HUES48 (cell line): Measurements from ENCODE around the gene TANC2.

Source experiments
- H3K27ac ChIP-seq: one replicate; pipeline ENCODE4 v1.7.0; 2013; ENCODE audit warnings: low read depth, low read length, inconsistent platforms
- H3K27me3 ChIP-seq: 2 replicates; pipeline ENCODE4 v1.6.1; 2013; ENCODE audit warnings: mild to moderate bottlenecking, low read length; ENCODE audit not compliant: control insufficient read depth, insufficient read depth
- H3K36me3 ChIP-seq: 2 replicates; pipeline ENCODE4 v1.6.1; 2013; ENCODE audit warnings: low read length; ENCODE audit not compliant: control insufficient read depth, insufficient read depth
- H3K4me1 ChIP-seq: 2 replicates; pipeline ENCODE4 v1.6.1; 2013; ENCODE audit warnings: mild to moderate bottlenecking, low read length; ENCODE audit not compliant: control insufficient read depth, insufficient read depth
- H3K4me3 ChIP-seq: 2 replicates; pipeline ENCODE4 v1.5.1; 2013; ENCODE audit warnings: mild to moderate bottlenecking, low read depth, low read length
- H3K9ac ChIP-seq: 2 replicates; pipeline ENCODE4 v1.6.1; 2013; ENCODE audit warnings: mild to moderate bottlenecking, low read depth, low read length, moderate library complexity
- H3K9me3 ChIP-seq: 2 replicates; pipeline ENCODE4 v1.6.1; 2013; ENCODE audit warnings: low read length; ENCODE audit not compliant: control insufficient read depth, insufficient read depth

Gene TANC2

DNA sequence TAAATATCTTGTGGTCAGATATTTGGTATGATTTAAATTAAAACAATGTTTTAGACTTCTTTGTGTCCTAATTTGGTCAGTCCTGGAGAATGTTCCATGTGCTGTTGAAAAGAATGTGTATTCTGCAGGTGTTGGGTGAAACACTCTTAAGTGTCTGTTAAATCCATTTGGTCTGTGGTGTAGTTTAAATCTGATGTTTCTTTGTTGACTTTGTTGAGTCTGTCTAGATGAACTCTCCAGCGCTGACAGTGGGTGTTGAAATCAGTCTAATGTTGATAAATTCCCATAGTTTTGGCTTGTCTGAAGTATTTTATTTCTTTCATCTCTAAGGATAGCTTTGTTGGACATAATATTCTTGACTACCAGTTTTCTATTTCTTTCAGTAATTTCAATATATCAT is 18.8 kb downstream of the TANC2 start:
- H3K9me3 ChIP-seq = no peaks in the 10 kb centered on the region
- no peaks in the 10 kb centered on the region for H3K36me3 ChIP-seq
- no peak overlapping the region for H3K9ac ChIP-seq

DNA sequence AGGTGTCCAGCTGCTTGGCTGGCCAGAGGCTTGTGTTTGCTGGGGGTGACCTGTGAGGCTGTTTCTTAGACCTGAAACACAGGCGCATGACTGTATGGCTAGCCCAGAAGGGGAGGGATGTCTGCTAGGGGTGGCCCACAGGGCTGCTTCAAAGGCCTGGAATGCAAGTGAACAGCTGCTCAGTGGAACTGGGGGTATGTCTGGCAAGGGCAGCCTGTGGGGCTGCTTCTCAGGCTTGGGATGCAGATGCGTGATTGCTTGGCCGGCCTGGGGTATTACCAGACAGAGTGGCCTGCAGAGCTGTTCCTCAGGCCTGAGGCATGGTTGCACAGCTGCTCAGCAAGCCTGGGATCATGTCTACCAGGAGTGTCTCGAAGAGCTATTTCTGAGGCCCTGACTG is 20.5 kb downstream of the TANC2 start:
- Histone ChIP-seq H3K9me3 (no peaks in the 10 kb centered on the region), H3K4me3 (no peak overlapping the region), H3K36me3 (no peaks in the 10 kb centered on the region), H3K27ac (no peak overlapping the region), H3K27me3 (peaks cover 2% of the 10 kb centered on the region; the same call in 1 of the 2 replicates), H3K9ac (no peak overlapping the region), H3K4me1 (no peaks in the 10 kb centered on the region)

More for the DNA sequence above, 18.8 kb downstream of the TANC2 start:
- H3K4me1 ChIP-seq = no peaks in the 10 kb centered on the region
- H3K27me3 ChIP-seq = peaks cover 8% of the 10 kb centered on the region
- H3K27ac ChIP-seq = no peak overlapping the region
- no peak overlapping the region for H3K4me3 ChIP-seq

DNA sequence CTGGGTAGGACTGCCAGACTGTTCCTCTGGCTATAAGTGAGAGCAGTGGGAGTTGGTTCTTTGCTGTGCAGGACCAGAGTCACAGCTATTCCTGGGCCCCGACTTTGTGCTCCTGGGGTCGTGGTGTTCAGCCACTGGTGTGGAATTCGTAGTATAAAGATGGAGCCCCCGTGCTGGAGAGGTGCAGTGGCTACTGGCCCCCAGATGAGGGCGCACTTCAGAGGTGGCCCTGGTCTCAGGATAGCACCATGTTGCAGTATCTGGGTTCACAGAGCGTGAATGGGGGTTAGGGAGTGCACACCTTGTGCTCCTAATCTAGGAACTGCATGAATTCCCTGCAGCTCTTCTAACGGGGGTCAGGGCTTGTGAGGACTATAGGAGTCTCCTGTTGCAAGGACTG is 21.1 kb downstream of the TANC2 start:
- H3K4me3 ChIP-seq = no peak overlapping the region
- H3K27me3 ChIP-seq = no peaks in the 10 kb centered on the region
- no peaks in the 10 kb centered on the region for H3K9me3 ChIP-seq
- no peak overlapping the region for H3K9ac ChIP-seq
- H3K4me1 ChIP-seq = no peaks in the 10 kb centered on the region
- H3K36me3 ChIP-seq = no peaks in the 10 kb centered on the region
- no peak overlapping the region for H3K27ac ChIP-seq

DNA sequence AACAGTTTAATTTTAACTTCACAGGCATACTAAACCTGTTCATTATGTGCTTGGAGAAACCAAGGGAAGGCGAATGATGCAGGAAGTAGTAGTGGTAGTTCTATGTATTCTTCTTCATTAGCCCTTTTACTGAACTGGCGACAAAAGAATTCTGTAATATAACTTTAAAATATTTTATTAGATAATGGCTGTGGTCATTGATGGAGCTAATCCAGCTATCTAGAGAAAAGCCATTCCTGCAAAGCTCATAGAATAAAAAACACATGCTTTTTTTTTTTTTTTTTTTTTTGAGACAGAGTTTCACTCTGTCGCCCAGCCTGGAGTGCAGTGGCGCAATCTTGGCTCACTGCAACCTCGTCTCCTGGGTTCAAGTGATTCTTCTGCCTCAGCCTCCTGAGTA is 23.5 kb downstream of the TANC2 start:
- Histone ChIP-seq H3K27ac (no peak overlapping the region), H3K36me3 (no peaks in the 10 kb centered on the region), H3K9ac (no peak overlapping the region), H3K4me1 (no peaks in the 10 kb centered on the region), H3K27me3 (no peaks in the 10 kb centered on the region), H3K4me3 (no peak overlapping the region), H3K9me3 (no peaks in the 10 kb centered on the region)

DNA sequence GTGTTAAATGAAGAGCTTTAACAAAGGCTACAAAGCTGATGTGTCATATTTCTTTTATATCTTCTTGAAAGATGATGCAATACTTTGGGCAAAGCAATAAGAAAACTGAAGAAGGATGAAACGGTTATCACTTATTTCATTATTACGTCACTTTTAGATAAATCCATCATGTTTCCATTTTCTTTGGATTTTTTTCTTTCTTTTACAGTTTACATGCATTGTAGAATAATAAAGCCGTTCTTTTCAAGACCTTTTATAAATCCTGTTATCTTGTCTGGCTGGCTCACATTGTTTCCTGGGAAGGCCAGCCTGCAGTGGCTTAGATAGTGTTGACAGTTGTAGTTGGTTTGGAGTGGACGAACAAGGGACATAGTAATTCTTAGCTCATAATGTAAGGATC is 28.9 kb downstream of the TANC2 start:
- H3K27ac ChIP-seq = no peak overlapping the region
- no peak overlapping the region for H3K9ac ChIP-seq
- no peak overlapping the region for H3K4me3 ChIP-seq
- H3K36me3 ChIP-seq = no peaks in the 10 kb centered on the region
- no peaks in the 10 kb centered on the region for H3K27me3 ChIP-seq
- H3K4me1 ChIP-seq = no peaks in the 10 kb centered on the region
- H3K9me3 ChIP-seq = no peaks in the 10 kb centered on the region

DNA sequence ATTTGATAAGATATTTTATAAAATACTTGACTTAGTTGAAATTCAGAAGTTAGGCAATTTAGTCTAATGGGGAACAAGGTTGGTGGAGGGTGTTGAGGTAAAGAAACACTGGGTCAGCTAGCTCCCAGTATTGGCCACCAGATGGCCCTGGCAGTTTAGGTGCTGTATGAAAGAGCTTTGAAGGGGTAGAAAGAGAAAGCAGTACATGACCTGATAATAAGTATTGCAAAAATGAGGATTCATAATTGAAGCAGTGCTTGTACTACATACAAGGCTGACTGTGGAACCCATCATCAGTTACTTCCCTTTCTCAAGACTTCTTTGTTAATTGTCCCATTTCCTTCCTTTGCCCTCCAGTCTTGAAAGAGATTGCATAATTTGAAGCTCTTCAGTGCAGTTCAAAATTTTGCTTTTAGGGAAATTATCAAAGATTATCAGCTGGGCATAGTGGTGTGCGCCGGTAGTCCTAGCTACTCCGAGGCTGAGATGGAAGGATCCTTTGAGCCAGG is 29.4 kb downstream of the TANC2 start:
- Histone ChIP-seq H3K27me3 (no peaks in the 10 kb centered on the region), H3K4me1 (no peaks in the 10 kb centered on the region), H3K36me3 (no peaks in the 10 kb centered on the region), H3K9ac (no peak overlapping the region), H3K9me3 (no peaks in the 10 kb centered on the region), H3K27ac (no peak overlapping the region), H3K4me3 (no peak overlapping the region)

DNA sequence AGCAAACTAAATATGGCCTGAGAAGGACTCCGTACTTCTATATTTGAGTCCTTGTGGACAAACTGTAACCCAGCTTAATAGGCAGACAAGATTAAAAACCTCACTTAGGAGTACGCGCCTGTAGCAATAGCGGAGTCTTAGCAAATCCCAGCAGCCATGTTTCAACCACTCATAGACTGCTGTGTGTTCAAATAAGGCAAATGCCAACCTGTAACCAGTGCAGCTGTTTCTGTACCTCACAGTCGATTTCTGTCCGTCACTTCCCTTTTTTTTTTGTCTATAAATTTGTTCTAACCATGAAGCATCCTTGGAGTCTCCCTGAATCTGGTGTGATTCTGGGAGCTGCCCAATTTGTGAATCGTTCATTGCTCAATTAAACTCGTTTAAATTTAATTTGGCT is 30.2 kb downstream of the TANC2 start:
- H3K4me3 ChIP-seq = no peak overlapping the region
- no peaks in the 10 kb centered on the region for H3K36me3 ChIP-seq
- H3K9me3 ChIP-seq = no peaks in the 10 kb centered on the region
- H3K27ac ChIP-seq = no peak overlapping the region
- H3K9ac ChIP-seq = no peak overlapping the region
- H3K4me1 ChIP-seq = no peaks in the 10 kb centered on the region
- no peaks in the 10 kb centered on the region for H3K27me3 ChIP-seq

DNA sequence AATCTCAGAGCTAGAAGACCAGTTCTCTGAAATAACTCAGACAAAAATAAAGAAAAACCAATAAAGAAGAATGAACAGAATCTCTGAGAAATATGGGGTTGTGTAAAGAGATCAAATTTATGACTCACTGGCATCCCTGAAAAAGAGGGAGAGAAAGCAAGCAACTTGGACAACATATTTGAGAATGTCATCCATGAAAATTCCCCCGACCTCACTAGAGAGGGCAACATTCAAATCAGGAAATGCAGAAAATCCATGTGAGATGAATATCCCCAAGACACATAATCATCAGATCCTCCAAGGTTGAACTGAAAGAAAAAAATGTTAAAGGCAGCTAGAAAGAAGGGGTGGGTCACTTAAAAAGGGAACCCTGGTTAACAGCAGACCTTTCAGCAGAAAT is 32.1 kb downstream of the TANC2 start:
- no peaks in the 10 kb centered on the region for H3K36me3 ChIP-seq
- H3K27me3 ChIP-seq = no peaks in the 10 kb centered on the region
- H3K27ac ChIP-seq = no peak overlapping the region

DNA sequence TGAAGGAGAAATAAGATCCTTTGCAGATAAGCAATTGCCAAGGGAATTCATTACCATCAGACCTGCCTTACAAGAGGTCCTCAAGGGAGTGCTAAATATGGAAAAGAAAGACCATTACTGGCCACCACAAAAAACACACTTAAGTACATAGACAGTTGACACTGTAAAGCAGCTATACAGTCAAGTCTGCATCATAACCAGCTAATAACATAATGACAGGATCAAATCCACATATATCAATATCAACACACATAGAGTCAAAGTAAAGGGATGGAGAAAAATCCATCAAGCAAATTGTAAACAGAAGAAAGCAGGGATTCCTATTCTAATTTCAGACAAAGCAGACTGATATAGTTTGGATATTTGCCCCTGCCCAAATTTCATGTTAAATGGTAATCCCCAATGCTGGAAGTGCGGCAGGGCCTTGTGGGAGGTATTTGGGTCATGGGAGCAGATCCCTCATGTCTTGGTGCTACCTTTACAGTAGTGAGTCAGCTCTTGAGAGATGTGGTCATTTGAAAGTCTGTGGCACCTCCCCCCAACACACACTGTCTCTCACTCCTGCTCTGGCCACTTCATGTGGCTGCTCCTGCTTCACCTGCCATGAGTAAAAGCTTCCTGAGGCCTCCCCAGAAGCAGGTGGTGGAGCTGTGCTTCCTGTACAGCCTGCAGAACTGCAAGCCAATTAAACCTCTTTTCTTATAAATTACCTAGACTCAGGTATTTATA is 32.8 kb downstream of the TANC2 start:
- Histone ChIP-seq H3K27me3 (no peaks in the 10 kb centered on the region), H3K9me3 (no peaks in the 10 kb centered on the region), H3K27ac (no peak overlapping the region), H3K9ac (no peak overlapping the region), H3K36me3 (no peaks in the 10 kb centered on the region), H3K4me1 (no peaks in the 10 kb centered on the region), H3K4me3 (no peak overlapping the region)

More for the DNA sequence above, 32.1 kb downstream of the TANC2 start:
- no peak overlapping the region for H3K9ac ChIP-seq
- no peaks in the 10 kb centered on the region for H3K4me1 ChIP-seq
- H3K4me3 ChIP-seq = no peak overlapping the region
- H3K9me3 ChIP-seq = no peaks in the 10 kb centered on the region

DNA sequence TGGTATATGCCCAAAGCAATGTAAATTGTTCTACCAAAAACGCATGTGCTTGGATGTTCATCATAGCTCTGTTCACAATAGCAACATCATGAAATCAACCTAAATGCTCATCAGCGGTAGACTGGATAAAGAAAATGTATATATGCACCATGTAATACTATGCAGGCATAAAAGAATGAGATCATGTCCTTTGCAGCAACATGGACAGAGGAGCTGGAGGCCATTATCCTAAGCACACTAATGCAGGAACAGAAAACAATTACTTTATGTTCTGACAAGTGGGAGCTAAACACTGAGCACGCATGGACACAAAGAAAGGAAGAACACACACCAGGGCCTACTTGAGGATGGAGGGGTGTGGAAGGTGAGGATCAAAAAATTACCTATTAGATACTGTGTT is 33.7 kb downstream of the TANC2 start:
- Histone ChIP-seq H3K27me3 (no peaks in the 10 kb centered on the region), H3K27ac (no peak overlapping the region), H3K9me3 (no peaks in the 10 kb centered on the region), H3K36me3 (no peaks in the 10 kb centered on the region), H3K9ac (no peak overlapping the region), H3K4me3 (no peak overlapping the region), H3K4me1 (no peaks in the 10 kb centered on the region)

DNA sequence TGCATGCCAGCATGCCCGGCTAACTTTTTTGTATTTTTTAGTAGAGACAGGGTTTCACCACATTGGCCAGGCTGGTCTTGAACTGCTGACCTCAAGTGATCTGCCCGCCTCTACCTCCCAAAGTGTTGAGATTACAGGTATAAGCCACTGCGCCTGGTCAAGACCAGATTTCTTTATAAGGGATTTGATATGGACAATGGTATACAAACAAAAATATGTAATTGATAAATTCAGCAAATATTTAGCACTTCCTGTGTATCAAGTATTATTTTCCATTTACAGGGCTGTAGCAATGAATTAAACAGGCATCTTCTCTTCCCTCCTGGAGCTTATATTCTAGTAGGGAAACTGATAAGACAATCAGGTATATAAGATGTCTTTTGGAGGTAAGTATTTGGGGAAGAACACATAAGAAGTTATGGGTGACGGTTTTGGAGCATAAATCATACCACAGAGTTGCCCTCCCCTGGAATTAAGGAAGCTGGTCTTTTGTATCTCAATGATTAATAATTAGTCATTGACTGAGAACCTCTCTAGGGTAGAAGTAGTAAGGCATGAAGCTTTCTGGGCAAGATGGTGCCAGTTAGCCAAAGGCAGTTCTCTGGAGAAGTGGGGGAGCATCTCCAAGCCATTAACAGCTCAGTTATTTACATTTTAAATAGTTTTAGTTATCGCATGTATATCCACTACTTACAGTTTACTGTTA is 35.8 kb downstream of the TANC2 start:
- H3K4me1 ChIP-seq = no peaks in the 10 kb centered on the region

More for the DNA sequence above, 35.8 kb downstream of the TANC2 start:
- Histone ChIP-seq H3K9ac (no peak overlapping the region), H3K4me3 (no peak overlapping the region), H3K9me3 (no peaks in the 10 kb centered on the region), H3K27me3 (no peaks in the 10 kb centered on the region), H3K36me3 (no peaks in the 10 kb centered on the region), H3K27ac (no peak overlapping the region)
